Activated CD8-positive, alpha-beta memory T cell treated with anti-CD3 and anti-CD28 coated beads for 4 hours (primary cell): ENCODE measurements around the gene WRAP53.
"Not testable (repeated sequence)": the region's sequence is repeated elsewhere in the genome, so short reads cannot be mapped to it uniquely, and the experiment has no call there.

Experiments
- DNase-seq, 2 donors: peaks; one replicate each; pipeline ENCODE4 v3.0.0-alpha.2; 2020; ENCODE audit warnings: low read depth in 2 of 2

The WRAP53 gene

DNA sequence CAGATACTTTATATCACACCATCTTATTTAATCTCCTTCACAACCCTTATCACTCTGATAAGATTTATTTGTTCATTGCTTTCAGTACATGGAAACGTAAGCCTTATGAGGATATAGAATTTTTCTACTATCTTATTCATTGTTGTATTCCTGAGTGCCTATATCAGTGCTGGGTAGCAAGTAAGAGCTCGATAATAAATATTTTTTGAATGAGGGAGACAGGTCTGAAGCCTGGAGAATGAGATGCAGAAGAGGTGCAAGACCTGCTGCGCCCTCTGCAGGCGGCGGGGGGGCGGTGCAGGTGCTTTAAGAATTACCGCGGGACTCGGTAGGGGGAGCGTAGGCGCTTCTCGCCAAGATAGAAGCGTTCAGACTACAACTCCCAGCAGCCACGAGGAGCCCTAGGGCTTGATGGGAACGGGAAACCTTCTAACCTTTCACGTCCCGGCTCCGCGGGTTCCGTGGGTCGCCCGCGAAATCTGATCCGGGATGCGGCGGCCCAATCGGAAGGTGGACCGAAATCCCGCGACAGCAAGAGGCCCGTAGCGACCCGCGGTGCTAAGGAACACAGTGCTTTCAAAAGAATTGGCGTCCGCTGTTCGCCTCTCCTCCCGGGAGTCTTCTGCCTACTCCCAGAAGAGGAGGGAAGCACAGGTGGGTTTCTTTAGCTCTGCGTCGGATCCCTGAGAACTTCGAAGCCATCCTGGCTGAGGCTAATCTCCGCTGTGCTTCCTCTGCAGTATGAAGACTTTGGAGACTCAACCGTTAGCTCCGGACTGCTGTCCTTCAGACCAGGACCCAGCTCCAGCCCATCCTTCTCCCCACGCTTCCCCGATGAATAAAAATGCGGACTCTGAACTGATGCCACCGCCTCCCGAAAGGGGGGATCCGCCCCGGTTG, at the start of gene WRAP53:
Gene WRAP53, plus strand, starts transcription at position 570 of the 900 bp plus-strand sequence. Its CDS starts 172 bp downstream, at position 742.
- peak; percentile 88 to 91 for DNase-seq

DNA sequence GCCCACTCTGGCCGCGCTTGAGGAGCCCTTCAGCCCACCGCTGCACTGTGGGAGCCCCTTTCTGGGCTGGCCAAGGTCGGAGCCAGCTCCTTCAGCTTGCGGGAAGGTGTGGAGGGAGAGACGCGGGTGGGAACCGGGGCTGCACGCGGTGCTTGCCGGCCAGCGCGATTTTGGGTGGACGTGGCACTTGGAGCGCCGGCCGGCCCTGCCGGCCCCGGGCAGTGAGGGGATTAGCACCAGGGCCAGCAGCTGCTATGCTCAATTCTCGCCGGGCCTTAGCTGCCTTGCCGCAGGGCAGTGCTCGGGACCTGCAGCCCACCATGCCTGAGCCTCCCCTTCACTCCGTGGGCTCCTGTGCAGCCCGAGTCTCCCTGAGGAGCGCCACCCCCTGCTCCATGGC, 47.5 kb upstream of the WRAP53 start:
- no peak for DNase-seq

DNA sequence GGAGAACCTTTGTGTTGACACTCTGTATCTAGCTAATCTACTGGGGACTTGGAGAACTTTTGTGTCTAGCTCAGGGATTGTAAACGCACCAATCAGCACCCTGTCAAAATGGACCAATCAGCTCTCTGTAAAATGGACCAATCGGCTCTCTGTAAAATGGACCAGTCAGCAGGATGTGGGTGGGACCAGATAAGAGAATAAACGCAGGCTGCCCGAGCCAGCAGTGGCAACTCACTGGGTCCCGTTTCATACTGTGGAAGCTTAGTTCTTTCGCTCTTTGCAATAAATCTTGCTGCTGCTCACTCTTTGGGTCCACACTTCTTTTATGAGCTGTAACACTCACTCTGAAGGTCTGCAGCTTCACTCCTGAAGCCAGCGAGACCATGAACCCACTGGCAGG, 46.6 kb upstream of the WRAP53 start:
- not testable (repeated sequence) for DNase-seq

DNA sequence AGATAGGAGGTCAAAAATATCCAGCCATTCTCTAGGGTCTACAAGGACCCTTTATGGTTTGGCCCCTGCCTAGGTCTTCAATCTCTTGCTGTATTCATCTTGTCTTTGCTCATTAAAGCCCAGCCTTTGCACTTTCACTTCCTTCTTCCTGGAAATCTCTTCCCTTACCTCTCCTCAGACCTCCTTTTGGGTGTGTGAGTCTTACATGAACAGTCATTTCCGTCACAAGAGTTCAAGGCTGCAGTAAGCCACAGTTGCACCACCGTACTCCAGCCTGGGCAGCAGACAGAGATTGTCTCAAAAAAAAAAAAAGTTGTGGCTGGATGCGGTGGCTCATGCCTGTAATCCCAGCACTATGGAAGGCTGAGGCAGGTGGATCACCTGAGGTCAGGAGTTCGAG, 43.5 kb upstream of the WRAP53 start:
- DNase-seq: no peak

DNA sequence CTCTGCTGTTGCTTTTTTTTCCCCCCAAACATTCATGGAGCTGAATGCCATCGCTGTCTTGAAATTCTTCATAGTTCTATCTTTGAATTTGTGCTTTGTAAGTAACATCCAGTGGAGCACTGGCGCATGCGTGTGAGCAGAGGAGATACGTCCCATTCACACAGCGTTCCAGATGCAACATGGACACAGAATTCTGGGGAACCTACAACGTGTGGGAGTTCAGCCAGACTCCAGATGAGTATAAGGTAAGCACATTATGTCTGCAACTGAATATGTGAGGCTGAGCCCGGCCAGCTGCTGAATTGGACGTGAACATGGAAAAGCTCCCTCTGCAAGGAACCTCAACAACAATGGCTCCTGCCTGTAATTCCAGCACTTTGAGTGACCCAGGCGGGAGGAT, 41.8 kb upstream of the WRAP53 start:
- no peak for DNase-seq

DNA sequence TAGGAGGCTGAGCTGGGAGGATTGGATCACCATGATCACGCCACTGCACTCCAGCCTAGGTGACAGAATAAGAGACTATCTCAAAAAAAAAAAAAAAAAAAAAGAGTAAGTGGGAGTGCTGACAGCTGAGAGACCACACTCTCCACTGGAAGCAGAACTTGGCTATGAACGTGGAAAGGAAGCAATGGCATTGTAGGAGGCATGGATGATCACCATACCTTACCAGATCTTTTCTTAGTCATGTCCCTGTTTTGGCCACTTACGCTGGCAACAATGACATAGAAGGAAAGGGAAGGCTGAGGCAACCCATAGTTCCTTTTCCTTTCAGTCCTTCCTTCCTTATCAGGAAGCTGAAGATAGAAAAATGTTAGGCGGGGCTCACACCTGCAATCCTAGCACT, 41.3 kb upstream of the WRAP53 start:
- no peak for DNase-seq

DNA sequence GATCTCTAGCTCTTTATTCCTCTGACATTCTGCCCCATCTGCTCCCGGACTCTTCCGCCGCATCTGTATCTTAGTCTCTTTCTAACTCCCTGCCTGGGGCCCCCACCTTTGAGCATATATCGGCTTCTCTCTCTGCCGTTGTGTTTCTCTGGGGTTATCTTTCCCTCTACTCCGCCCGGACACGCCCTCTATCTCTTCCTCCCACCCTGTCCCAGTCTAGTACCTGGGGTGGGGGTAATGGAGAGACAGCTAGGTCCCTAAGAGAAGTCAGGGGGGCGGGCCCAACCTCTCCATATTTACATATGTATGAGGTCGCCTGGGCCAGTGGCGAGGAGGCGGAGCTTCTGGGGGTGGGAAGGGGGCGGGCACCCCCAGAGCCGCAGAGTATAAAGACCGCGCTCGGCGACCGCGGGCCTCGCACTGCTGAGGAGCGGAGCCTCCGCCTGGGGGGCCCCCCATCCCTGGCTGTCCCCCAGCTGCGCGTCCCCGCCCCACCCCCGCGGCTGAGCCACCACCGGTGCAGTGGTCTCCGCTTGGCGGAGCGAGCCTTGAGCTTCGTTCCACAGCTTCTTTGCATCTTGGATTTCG, 37.7 kb upstream of the WRAP53 start, which contains the start of gene ATP1B2:
Gene ATP1B2, plus strand, starts transcription at position 418 of the 588 bp plus-strand sequence. CDS start 593 bp downstream, outside the sequence.
- DNase-seq: peak; percentile 48 to 57

DNA sequence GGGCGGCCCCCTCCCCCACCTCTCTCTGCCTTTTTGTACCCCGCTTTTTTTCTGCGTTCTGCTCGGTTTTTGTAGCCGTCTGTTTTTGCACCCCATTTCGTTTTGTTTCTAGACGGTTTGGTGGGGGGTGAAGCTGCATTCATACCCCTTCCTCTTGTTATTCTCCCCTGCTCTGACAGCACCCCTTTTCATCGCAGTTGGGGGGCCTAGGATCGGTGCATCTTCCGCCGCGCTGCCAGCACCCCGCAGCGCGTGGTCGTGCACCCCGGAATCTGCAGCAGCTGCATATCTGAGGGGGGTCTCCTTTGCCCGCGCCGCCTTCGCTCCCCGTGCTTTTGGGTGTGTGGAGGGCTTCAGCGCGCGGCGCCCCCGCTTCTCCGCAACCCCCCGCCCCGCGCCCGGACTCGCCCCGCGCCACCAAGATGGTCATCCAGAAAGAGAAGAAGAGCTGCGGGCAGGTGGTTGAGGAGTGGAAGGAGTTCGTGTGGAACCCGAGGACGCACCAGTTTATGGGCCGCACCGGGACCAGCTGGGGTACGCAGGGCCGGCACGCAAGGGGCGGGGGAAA, 37.1 kb upstream of the WRAP53 start:
- DNase-seq: no peak

DNA sequence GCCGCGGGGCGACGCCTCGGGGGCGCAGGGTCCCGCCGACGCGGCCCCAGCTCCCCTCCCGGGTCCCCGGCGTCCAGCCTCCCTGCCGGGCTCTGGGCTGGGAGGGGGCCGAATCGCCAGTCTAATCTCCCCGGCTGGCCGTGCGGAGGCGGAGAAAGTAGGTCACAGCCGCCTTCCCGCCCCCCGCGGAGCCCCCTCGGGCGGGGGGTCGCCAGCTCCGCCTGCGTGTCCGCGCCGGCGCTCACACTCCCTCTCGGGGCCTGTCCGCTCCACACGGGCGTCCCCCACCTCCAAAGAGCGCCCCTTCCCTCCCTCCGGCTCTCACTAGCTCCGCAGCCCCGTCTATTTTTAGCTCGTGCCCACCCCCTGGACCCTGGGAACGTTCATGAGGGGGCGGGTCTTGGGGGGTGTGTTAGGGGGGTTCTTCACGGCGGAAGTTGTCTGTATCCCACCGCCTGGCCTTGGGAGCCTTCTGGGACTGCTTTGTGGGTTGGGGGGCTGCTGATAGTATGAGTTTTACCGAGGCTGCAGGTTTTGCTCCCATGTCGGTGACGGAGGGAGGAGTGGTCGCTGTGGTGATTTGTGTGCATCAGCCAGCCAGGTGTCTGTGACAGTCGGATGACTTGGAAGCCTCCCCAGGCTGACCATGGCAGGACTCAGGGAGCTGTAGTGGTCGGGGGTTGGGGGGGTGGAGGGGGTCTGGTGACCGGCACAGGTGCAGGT, 36.5 kb upstream of the WRAP53 start:
- no peak for DNase-seq

DNA sequence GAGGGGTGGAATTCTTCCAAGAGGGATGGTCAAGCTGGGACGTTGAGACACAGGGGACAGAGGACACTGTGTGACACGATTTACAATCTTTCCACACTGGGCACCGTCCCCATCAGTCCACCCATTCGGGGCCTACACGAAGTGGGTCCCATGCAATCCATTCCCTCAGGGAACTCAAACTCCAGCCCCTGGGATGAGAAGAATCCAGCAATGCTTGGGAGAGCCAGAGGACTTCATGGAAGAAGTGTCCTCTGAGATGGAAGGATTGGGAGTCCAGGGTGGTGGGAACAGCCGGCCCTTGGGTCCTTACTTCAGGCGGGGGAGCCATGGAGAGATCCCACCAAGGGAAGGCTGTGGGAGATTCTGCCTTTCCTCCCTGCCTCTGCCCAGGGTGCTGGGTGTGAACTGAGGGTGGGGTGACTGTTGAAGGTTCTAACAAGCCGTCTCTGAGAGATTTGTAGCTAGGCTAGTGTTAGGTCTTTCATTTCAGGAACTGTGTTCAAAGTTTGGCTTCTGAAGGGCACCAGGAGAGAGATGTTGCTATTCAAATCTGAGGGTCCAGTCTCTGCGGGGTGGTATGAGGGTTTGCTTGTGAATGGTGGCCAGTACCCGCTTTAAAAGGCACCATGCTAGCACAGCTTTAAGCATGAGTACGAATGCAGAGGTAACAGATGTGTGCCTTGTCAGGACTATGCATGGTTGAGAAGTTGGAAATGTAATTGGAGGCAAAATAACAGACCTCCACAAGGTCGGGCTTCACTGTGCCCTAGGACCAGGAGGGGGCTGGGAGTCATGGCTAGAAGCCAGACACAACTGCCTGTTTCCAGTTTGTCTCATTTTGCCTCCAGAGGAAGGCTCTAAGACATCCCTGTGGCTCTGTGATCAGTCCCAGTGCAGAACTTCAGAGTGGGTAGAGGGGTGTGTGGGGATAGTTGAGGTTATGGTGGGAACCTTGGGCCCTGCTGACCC, 35.6 kb upstream of the WRAP53 start:
- DNase-seq: no peak

DNA sequence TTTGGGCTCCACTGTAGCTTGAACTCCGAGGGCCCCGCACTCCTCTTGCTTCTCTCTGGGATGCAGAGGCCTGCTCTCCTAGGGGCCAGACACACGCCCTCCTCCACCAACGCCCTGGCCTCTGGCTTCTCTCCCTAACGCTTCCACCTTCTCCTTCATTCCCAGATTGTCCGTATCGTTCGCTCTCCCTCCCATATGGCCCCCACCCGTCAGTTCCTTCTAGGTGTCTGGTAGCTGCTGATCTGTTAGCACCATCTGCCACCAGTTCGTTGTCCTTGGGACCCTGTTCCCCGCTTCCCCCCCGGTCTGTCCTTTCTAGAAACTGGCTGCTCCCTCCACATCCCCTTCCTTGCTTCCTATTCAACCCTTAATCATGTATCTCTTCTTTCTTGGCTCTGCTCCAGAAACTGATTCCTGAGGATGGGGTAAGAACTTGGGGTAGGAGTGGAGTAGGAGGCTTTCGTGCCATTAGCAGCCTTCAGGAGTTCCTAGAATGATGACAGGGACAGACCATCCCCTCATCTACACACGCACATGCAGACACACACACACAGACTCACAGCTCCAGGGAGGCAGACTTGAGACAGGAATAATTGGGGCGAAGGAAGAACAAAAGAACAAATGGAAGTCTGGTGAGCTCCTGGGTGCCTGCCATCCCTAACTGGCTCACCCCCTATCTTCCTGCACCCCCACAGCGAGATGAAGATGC, 33.3 kb upstream of the WRAP53 start:
- DNase-seq: no peak

DNA sequence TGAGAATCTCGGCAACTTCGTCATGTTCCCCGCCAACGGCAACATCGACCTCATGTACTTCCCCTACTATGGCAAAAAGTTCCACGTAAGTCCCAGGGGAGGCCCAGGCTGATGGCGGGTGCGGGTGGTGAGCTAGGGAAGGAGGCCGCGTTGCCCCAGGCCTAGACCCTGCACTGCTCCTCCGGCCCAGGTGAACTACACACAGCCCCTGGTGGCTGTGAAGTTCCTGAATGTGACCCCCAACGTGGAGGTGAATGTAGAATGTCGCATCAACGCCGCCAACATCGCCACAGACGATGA, 32.8 kb upstream of the WRAP53 start:
- no peak for DNase-seq

DNA sequence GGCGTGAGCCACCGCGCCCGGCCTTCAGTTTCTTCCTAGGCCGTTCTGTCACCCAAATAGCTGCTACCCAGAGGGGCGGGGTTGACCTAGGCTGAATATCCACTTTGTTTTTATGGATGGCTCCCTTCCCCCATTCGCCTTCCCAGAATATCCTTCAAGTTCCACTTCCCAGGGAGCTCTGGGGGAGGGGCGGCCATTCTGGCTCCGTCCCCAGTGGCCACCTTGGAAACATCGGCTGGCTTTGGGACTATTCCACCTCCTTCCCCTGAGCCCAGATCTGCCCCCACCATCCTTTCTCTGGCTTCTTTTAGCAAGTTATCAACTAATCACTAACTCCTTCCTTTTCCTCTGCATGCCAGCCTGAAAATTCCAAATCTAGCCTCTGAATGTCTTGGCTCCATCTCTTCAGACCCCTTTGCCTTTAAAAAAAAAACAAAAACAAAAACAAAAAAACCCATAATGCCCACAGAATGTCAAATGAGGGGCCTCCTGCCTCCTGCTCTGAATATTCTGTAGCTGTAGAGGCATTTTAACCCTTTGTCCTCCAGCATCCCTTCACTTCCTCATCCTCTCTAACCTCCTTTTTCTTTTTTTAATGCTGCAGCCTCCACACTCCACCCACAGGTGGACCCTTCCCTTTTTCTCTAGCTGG, 31.2 kb upstream of the WRAP53 start:
- DNase-seq: no peak

DNA sequence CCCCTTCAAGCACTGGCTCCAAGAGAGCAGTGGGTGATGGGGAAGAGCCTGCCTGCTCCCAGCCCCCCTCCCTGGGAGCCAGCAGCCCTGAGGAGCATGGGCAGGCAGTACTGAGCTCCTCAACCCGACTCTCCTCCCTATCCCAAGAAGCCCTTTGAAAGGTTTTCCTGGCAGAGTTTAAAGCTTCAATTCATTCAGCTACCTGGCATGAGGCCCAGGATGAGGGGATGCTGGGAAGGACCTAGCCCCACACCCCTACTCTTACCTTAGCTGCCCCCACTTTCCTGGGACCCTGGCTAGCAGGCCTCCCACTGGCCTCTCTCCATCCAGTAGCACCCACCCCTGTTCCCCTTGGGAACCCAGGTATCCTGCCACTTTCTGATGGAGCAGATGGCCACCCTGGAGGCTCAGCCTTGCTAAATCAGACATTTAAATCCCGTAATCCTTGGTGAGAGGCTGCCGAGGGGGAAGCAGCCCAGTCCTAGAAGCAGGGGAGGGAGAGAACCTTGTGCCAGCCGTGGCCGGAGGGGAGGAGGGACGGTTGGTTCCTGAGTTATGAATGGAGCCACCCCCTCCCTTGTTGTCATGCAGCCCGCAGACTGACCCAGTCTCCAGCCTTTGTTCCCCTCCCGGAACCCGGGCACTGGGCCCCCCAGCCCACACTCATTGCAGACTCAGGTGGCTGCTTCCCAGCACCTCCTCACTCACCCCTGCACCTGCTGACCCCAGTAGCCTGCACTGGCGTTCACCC, 20.4 kb upstream of the WRAP53 start:
- DNase-seq: no peak

DNA sequence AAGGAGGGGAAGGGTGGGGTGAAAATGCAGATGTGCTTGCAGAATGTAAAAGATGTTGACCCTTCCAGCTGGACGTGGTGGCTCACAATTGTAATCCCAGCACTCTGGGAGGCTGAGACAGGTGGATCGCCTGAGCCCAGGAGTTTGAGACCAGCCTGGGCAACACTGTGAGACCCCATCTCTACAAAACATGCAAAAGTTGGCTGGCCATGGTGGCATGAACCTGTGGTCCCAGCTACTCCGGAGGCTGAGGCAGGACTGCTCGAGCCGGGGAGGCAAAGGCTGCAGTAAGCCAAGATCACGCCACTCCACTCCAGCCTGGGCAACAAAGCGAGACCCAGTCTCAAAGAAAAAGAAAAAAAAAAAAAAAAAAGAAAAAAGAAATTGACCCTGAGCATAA, 19.8 kb upstream of the WRAP53 start:
- DNase-seq: no peak

DNA sequence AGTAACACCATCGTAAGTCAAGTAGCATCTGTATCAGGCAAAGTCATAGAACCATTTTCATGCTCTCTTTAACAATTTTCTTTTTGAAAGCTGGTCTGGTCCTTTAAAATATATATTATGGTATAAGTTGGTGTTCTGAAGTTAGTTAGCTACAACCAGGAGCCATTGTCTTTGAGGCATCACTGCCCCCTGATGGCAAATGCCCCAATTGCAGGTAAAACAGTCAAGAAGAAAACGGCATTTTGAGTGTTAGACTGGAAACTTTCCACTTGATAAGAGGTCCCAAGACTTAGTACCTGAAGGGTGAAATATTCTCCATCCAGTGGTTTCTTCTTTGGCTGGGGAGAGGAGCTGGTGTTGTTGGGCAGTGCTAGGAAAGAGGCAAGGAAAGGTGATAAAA, 15.0 kb upstream of the WRAP53 start:
- DNase-seq: no peak

DNA sequence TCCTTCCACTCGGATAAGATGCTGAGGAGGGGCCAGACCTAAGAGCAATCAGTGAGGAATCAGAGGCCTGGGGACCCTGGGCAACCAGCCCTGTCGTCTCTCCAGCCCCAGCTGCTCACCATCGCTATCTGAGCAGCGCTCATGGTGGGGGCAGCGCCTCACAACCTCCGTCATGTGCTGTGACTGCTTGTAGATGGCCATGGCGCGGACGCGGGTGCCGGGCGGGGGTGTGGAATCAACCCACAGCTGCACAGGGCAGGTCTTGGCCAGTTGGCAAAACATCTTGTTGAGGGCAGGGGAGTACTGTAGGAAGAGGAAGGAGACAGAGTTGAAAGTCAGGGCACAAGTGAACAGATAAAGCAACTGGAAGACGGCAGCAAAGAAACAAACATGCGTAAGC, 13.3 kb upstream of the WRAP53 start:
- no peak for DNase-seq

DNA sequence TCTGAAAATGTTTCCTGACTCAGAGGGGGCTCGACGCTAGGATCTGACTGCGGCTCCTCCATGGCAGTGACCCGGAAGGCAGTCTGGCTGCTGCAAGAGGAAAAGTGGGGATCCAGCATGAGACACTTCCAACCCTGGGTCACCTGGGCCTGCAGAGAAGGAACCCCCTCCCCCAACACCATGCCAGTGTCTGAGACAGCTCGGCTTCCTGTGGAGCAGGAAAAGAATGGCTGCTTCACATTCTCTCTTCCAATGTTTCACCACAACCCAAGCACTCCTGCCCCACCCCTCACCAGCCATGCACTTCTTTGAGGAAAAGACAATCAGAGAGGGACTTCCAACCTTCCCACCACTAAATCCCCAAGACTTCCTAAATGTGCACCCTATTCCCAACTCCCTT, 11.7 kb upstream of the WRAP53 start:
- DNase-seq: no peak

DNA sequence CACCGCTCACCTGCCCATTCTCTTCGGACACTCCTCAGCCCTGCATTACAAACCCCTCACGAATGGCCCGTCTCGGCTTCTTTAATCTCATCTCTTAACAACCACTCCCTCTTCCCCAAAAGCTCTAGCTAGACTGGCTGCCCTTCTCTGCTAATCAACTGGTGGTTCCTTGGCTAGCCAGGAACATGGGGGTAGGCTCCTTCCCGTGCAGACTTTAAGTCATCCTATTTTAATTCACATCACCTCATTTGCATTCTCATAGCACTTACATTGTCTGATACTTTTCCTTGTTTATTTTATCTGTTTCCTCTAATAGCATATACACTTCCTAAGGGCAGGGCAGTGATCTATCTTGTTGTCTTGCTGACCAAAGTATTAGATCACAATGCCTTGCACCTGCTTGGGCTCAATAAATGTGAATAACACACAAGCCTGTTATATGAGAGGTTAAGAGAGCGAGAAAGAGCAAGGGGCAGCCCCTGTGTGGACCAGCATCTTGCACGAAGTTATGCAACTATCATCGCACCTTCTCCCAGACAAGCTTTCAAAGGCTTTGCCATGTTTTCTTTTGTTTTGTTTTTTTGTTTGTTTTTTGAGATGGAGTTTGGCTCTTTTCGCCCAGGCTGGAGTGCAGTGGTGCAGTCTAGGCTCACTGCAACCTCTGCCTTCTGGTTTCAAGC, 10.7 kb upstream of the WRAP53 start:
- DNase-seq: no peak
